Upper lobe of left lung (tissue), 6 donors: ENCODE data around the gene ZSCAN9. TPM values are rescaled to one million over a fixed set of nuclear protein-coding genes. Genes with fewer than 3 reads are reported as not detected.

Experiments used
- ATAC-seq, 2 donors: fragments of 200-7000 bp; cut with Tn5 transposase; one replicate each; pipeline ENCODE4 v1.9.1; 2022; ENCODE audit warnings: mild to moderate bottlenecking in 2 of 2, moderate library complexity in 2 of 2; ENCODE audit not compliant: low FRiP score in 2 of 2
- DNase-seq, 2 donors: peaks; one replicate each; pipeline ENCODE4 v3.0.0-alpha.2; 2019 to 2020
- H3K27ac ChIP-seq, 4 donors: fragments of 200-600 bp; sonication (generic); one replicate each; pipeline ENCODE4 v1.5.1; 2016 to 2019
- H3K27me3 ChIP-seq, 4 donors: fragments of 200-600 bp; sonication (generic); one replicate each; pipeline ENCODE4 v1.5.1; 2017 to 2019
- H3K36me3 ChIP-seq, 4 donors: fragments of 200-600 bp; sonication (generic); one replicate each; pipeline ENCODE4 v1.5.1; 2016 to 2019
- H3K4me1 ChIP-seq, 4 donors: fragments of 200-600 bp; sonication (generic); one replicate each; pipeline ENCODE4 v1.5.1; 2018 to 2019
- H3K4me3 ChIP-seq, 4 donors: fragments of 200-600 bp; sonication (generic); one replicate each; pipeline ENCODE4 v1.5.1; 2017 to 2019; ENCODE audit warnings: mild to moderate bottlenecking in 2 of 4, moderate library complexity in 1 of 4
- H3K9me3 ChIP-seq, 4 donors: fragments of 200-600 bp; sonication (generic); one replicate each; pipeline ENCODE4 v1.5.1; 2018 to 2019
- EP300 ChIP-seq, 4 donors: sonication (generic); formaldehyde crosslinking; IDR thresholded peaks; one replicate each; pipeline ENCODE4 v1.5.1; 2017; ENCODE audit warnings: antibody characterized with exemption in 4 of 4, control low read depth in 2 of 4
- POLR2A ChIP-seq, 4 donors: fragments of 450-650 bp; IDR thresholded peaks; one replicate each; pipeline ENCODE4 v1.5.1; 2016 to 2017; ENCODE audit warnings: antibody characterized with exemption in 4 of 4, mild to moderate bottlenecking in 2 of 4
- POLR2AphosphoS5 ChIP-seq, 2 donors: sonication (generic); formaldehyde crosslinking; IDR thresholded peaks; one replicate each; pipeline ENCODE4 v1.5.1; 2017; ENCODE audit warnings: antibody characterized with exemption in 2 of 2
- WGBS, 2 donors: methylation state at CpG; one replicate each; pipeline ENCODE4 v1.1.5; 2017 to 2018; 5-methylcytosine and 5-hydroxymethylcytosine counted together
- total RNA-seq, 6 donors: library from RNA; depleted of rRNA in 4 of 6; stranded (reverse); fragments of >200 nt in 4 of 6; gene quantifications; one replicate each; pipeline versions ENCODE4 v1.1.0 to v1.2.1, GENCODE V29; 2016 to 2021
- TF ChIP-seq, protein P1 (sequence below), 6 experiments: fragments of 450-650 bp in 4 of 6; fragments of 200-600 bp in 2 of 6; sonication (generic) in 2 of 6; IDR thresholded peaks; one replicate each; pipeline ENCODE4 v1.5.1; 2016 to 2019; ENCODE audit warnings: antibody characterized with exemption in 6 of 6
- donor health status: DM: no; HTN: no; CAD: no; lungs with moderate emphysema.
- donor health status: DM: no; HTN: yes; CAD: no; lungs with severe emphysema.

The ZSCAN9 gene
- total RNA-seq, 6 donors from 2014 or later: 5.4 to 36.7 (median 12.4) TPM

DNA sequence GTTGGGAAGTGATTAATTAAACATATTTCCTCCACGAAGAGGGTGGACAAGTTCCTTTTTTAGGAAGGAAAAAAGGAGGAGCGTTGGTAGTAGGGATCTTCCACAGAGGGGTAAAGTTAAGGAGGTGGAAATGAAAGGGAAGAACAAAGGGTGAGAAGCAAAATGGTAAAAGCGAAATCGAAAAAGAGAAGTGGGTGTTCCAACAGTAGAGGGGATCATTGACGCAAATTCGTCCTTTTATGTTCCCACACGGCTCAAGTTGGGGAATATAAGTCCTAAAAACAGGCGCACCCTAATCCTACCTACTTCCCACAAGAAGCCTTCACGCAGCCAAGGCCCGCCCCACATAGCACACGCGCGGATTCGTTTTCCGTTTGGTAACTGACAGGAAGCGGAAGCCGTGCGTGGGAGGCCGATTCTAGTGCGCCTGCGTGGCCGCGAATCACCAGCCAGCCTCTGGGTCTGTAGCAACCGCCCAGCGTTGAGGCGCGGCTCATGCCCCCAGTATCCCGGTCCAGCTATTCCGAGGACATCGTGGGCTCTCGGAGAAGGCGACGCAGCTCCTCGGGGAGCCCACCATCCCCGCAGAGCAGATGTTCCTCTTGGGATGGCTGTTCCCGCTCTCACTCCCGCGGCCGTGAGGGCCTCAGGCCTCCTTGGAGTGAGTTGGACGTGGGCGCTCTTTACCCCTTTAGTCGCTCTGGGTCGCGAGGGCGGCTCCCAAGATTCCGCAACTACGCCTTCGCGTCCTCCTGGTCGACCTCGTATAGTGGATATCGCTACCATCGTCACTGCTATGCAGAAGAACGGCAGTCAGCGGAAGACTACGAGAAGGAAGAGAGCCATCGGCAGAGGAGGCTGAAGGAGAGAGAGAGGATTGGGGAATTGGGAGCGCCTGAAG lies 34.1 kb downstream of the ZSCAN9 start, which contains the start of gene NKAPL:
Gene NKAPL, plus strand, starts transcription at position 421 of the 901 bp plus-strand sequence. Its CDS starts 75 bp downstream, at position 496.
- Histone ChIP-seq H3K36me3 (no peaks in the 10 kb centered on the region), H3K4me1 (peaks cover 0 to 9% (median 1%) of the 10 kb centered on the region in 4 donors), H3K27ac (peak within 1 kb of the TSS in 1 of 4 donors; percentile 48), H3K9me3 (peaks cover 0 to 5% (median 2%) of the 10 kb centered on the region in 4 donors), H3K4me3 (peak within 1 kb of the TSS; percentile 10 to 50 (median 36)), H3K27me3 (no peaks in the 10 kb centered on the region)
- DNase-seq (peak; percentile 58 to 89), ATAC-seq (peak; percentile 62 to 93)
- 40 to 41% methylated on average over 35 to 50 of the region's 58 CpGs for WGBS, 2 donors
- TF ChIP-seq POLR2AphosphoS5 (IDR thresholded peaks at IDR 0.05) (peak; percentile 38 to 52), POLR2A (IDR thresholded peaks at IDR 0.05) (peak in 1 of 4 donors; percentile 33)
- TF ChIP-seq, protein P1, sequence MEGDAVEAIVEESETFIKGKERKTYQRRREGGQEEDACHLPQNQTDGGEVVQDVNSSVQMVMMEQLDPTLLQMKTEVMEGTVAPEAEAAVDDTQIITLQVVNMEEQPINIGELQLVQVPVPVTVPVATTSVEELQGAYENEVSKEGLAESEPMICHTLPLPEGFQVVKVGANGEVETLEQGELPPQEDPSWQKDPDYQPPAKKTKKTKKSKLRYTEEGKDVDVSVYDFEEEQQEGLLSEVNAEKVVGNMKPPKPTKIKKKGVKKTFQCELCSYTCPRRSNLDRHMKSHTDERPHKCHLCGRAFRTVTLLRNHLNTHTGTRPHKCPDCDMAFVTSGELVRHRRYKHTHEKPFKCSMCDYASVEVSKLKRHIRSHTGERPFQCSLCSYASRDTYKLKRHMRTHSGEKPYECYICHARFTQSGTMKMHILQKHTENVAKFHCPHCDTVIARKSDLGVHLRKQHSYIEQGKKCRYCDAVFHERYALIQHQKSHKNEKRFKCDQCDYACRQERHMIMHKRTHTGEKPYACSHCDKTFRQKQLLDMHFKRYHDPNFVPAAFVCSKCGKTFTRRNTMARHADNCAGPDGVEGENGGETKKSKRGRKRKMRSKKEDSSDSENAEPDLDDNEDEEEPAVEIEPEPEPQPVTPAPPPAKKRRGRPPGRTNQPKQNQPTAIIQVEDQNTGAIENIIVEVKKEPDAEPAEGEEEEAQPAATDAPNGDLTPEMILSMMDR (IDR thresholded peaks at IDR 0.05): no peak

GRCh38 chr6:28263922-28264321 lies 38.8 kb downstream of the ZSCAN9 start:
- TF ChIP-seq, protein P1 (IDR thresholded peaks at IDR 0.05): no peak
- no peak for TF ChIP-seq POLR2A (IDR thresholded peaks at IDR 0.05)
- TF ChIP-seq EP300 (IDR thresholded peaks at IDR 0.05): no peak
- TF ChIP-seq POLR2AphosphoS5 (IDR thresholded peaks at IDR 0.05): no peak
- H3K4me3 ChIP-seq: no peak overlapping the region
- no peaks in the 10 kb centered on the region for H3K27me3 ChIP-seq
- ATAC-seq: no peak
- peaks cover 6 to 21% (median 16%) of the 10 kb centered on the region in 4 donors for H3K4me1 ChIP-seq
- no peak for DNase-seq
- peaks cover 0 to 5% (median 2%) of the 10 kb centered on the region in 4 donors for H3K9me3 ChIP-seq
- 27 to 35% methylated on average over 2 of the region's 2 CpGs for WGBS, 2 donors
- H3K36me3 ChIP-seq: no peaks in the 10 kb centered on the region
- H3K27ac ChIP-seq: no peak overlapping the region

GRCh38 chr6:28264834-28265401 lies 39.8 kb downstream of the ZSCAN9 start:
- TF ChIP-seq EP300 (IDR thresholded peaks at IDR 0.05) (no peak), POLR2AphosphoS5 (IDR thresholded peaks at IDR 0.05) (no peak), POLR2A (IDR thresholded peaks at IDR 0.05) (no peak)
- TF ChIP-seq, protein P1 (IDR thresholded peaks at IDR 0.05): no peak
- peaks cover 6 to 26% (median 14%) of the 10 kb centered on the region in 4 donors for H3K4me1 ChIP-seq
- no peak overlapping the region for H3K4me3 ChIP-seq
- H3K27me3 ChIP-seq: no peaks in the 10 kb centered on the region
- ATAC-seq (no peak), DNase-seq (no peak)
- H3K9me3 ChIP-seq: no peaks in the 10 kb centered on the region
- H3K36me3 ChIP-seq: no peaks in the 10 kb centered on the region
- no peak overlapping the region for H3K27ac ChIP-seq
- 60 to 62% methylated on average over 4 of the region's 4 CpGs for WGBS, 2 donors

- Histone ChIP-seq H3K27ac (peak overlapping the region; percentile 63 to 86 (median 83)), H3K4me1 (peaks cover 6 to 26% (median 14%) of the 10 kb centered on the region in 4 donors), H3K4me3 (peak overlapping the region in 3 of 4 donors; percentile 52 to 75 (median 75)), H3K9me3 (no peaks in the 10 kb centered on the region), H3K27me3 (no peaks in the 10 kb centered on the region), H3K36me3 (no peaks in the 10 kb centered on the region)
- 5 to 6% methylated on average over 5 of the region's 5 CpGs for WGBS, 2 donors
- ATAC-seq (no peak), DNase-seq (no peak)
- no peak for TF ChIP-seq POLR2A (IDR thresholded peaks at IDR 0.05)
- TF ChIP-seq POLR2AphosphoS5 (IDR thresholded peaks at IDR 0.05): no peak
- TF ChIP-seq EP300 (IDR thresholded peaks at IDR 0.05): no peak
- TF ChIP-seq, protein P1 (IDR thresholded peaks at IDR 0.05): no peak
These were observed 41.5 kb downstream of the ZSCAN9 start for GRCh38 chr6:28266563-28266961.
